Natural killer cell (primary cell): ENCODE measurements around the gene ZMYND12. TPM values are rescaled to one million over a fixed set of nuclear protein-coding genes. Genes with fewer than 3 reads are reported as not detected.
"Not testable (repeated sequence)": the region's sequence is repeated elsewhere in the genome, so short reads cannot be mapped to it uniquely, and the experiment has no call there.

ENCODE experiments used
- ATAC-seq, 3 donors: fragments of 150-1000 bp in 2 of 3; fragments of 200-7000 bp in 1 of 3; cut with Tn5 transposase; 1 replicate in 1 of 3; 2 replicates in 2 of 3; pipeline ENCODE4 v1.10.0; 2021; ENCODE audit warnings: mild to moderate bottlenecking in 2 of 3, moderate library complexity in 2 of 3
- DNase-seq, 2 donors: peaks; one replicate each; pipeline versions ENCODE4 v3.0.0 to v3.0.0-alpha.2; 2013 to 2021; ENCODE audit warnings: mixed read lengths in 1 of 2
- H3K27ac ChIP-seq: one replicate; pipeline ENCODE4 v1.5.1; 2013; ENCODE audit warnings: mild to moderate bottlenecking, low read length
- H3K27me3 ChIP-seq: one replicate; pipeline ENCODE4 v1.6.1; 2013; ENCODE audit warnings: low read length; ENCODE audit not compliant: control insufficient read depth, insufficient read depth
- H3K36me3 ChIP-seq: one replicate; pipeline ENCODE4 v1.6.1; 2013; ENCODE audit warnings: low read length; ENCODE audit not compliant: control insufficient read depth, insufficient read depth
- H3K4me1 ChIP-seq: one replicate; pipeline ENCODE4 v1.6.1; 2013; ENCODE audit warnings: low read length; ENCODE audit not compliant: control insufficient read depth, insufficient read depth
- H3K4me3 ChIP-seq: one replicate; pipeline ENCODE4 v1.5.1; 2013; ENCODE audit warnings: low read length
- H3K9me3 ChIP-seq: one replicate; pipeline ENCODE4 v1.6.1; 2013; ENCODE audit warnings: low read length; ENCODE audit not compliant: control insufficient read depth, insufficient read depth
- H3K27ac Mint-ChIP-seq, 2 donors: one replicate each; pipeline ENCODE4 v1.8.0; 2022; ENCODE audit warnings: mild to moderate bottlenecking in 2 of 2, mixed read lengths in 2 of 2, moderate library complexity in 1 of 2
- H3K27me3 Mint-ChIP-seq, 2 donors: one replicate each; pipeline ENCODE4 v1.8.0; 2022; ENCODE audit warnings: low read depth in 2 of 2, mixed read lengths in 2 of 2
- H3K36me3 Mint-ChIP-seq: one replicate; pipeline ENCODE4 v1.8.0; 2022; ENCODE audit warnings: mixed read lengths
- H3K4me1 Mint-ChIP-seq, 2 donors: one replicate each; pipeline ENCODE4 v1.8.0; 2022; ENCODE audit warnings: mixed read lengths in 2 of 2
- H3K4me3 Mint-ChIP-seq: one replicate; pipeline ENCODE4 v1.8.0; 2022; ENCODE audit warnings: mild to moderate bottlenecking, moderate library complexity, mixed read lengths
- H3K9me3 Mint-ChIP-seq, 2 donors: one replicate each; pipeline ENCODE4 v1.8.0; 2022; ENCODE audit warnings: mixed read lengths in 2 of 2
- WGBS: methylation state at CpG from one replicate; pipeline ENCODE4 v1.1.7; 2013; ENCODE audit warnings: missing lambda C conversion rate; ENCODE audit not compliant: insufficient coverage; 5-methylcytosine and 5-hydroxymethylcytosine counted together
- intact Hi-C: fragments of 100-400 bp; cut with micrococcal nuclease; formaldehyde crosslinking; loops from one replicate; pipeline ENCODE4 v1.14.2; 2022
- total RNA-seq, 4 donors: library from RNA; stranded (reverse); fragments of 120-200 nt in 1 of 4; gene quantifications; one replicate each; pipeline versions ENCODE4 v1.2.3 to v1.2.4, GENCODE V29; 2013 to 2022
- TF ChIP-seq, protein P1 (sequence below): fragments of 200-600 bp; IDR thresholded peaks from one replicate; pipeline ENCODE4 v1.8.0; 2022; ENCODE audit warnings: antibody characterized with exemption

The ZMYND12 gene
- total RNA-seq, 3 donors from 2014 or later (not counting 1 experiment from before 2014, with no cell fraction given), result 0.47 to 1.1 (median 0.97) TPM

DNA sequence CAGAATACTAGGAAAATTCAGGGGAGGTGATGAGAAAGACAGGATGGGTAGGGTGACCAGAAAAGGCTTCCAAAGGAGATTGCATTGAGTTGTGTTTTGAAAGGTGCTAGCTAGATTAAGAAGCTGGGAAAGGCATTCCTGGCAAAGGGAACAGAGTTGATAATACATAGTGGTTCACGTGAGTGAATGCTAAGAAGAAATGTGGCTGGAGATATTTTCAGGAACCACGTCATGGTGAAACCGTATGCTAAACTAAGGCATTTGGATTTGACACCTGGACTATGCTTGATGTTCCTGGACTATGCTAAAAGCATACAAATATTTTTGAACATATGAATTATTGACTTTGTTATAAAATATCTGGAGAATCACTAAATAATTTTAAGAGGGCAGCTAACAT, 22.0 kb upstream of the ZMYND12 start:
- H3K36me3 ChIP-seq, result peaks cover 2% of the 10 kb centered on the region
- no peaks in the 10 kb centered on the region for H3K9me3 Mint-ChIP-seq
- intact Hi-C loops, result no loop called here
- TF ChIP-seq, protein P1, sequence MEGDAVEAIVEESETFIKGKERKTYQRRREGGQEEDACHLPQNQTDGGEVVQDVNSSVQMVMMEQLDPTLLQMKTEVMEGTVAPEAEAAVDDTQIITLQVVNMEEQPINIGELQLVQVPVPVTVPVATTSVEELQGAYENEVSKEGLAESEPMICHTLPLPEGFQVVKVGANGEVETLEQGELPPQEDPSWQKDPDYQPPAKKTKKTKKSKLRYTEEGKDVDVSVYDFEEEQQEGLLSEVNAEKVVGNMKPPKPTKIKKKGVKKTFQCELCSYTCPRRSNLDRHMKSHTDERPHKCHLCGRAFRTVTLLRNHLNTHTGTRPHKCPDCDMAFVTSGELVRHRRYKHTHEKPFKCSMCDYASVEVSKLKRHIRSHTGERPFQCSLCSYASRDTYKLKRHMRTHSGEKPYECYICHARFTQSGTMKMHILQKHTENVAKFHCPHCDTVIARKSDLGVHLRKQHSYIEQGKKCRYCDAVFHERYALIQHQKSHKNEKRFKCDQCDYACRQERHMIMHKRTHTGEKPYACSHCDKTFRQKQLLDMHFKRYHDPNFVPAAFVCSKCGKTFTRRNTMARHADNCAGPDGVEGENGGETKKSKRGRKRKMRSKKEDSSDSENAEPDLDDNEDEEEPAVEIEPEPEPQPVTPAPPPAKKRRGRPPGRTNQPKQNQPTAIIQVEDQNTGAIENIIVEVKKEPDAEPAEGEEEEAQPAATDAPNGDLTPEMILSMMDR, result no peak
- H3K4me3 Mint-ChIP-seq, result no peak overlapping the region
- peaks cover 0 to 2% of the 10 kb centered on the region in 2 donors for H3K27me3 Mint-ChIP-seq
- H3K27ac Mint-ChIP-seq, result no peak overlapping the region
- no peaks in the 10 kb centered on the region for H3K9me3 ChIP-seq
- no peak overlapping the region for H3K4me3 ChIP-seq
- H3K4me1 Mint-ChIP-seq, result no peaks in the 10 kb centered on the region
- H3K36me3 Mint-ChIP-seq, result no peaks in the 10 kb centered on the region
- 96% methylated on average over 3 of the region's 3 CpGs for WGBS
- H3K27me3 ChIP-seq, result no peaks in the 10 kb centered on the region
- no peaks in the 10 kb centered on the region for H3K4me1 ChIP-seq
- DNase-seq (no peak), ATAC-seq (no peak)
- H3K27ac ChIP-seq, result no peak overlapping the region

- H3K27me3 Mint-ChIP-seq, H3K9me3 ChIP-seq, H3K36me3 ChIP-seq, H3K27ac ChIP-seq, H3K36me3 Mint-ChIP-seq, H3K27ac Mint-ChIP-seq, H3K4me3 ChIP-seq, H3K4me3 Mint-ChIP-seq, H3K27me3 ChIP-seq, H3K4me1 Mint-ChIP-seq, H3K9me3 Mint-ChIP-seq, intact Hi-C loops, H3K4me1 ChIP-seq, DNase-seq, ATAC-seq: not testable (repeated sequence)
- WGBS, result 94% methylated on average over 4 of the region's 4 CpGs
Observed at GRCh38 chr1:42477354-42477753, 21.5 kb upstream of the ZMYND12 start.

GRCh38 chr1:42476605-42477004, 20.8 kb upstream of the ZMYND12 start:
- Histone ChIP-seq H3K36me3 (peaks cover 2% of the 10 kb centered on the region), H3K4me3 (no peak overlapping the region), H3K4me1 (no peaks in the 10 kb centered on the region), H3K27me3 (no peaks in the 10 kb centered on the region), H3K27ac (no peak overlapping the region), H3K9me3 (no peaks in the 10 kb centered on the region)
- Mint-ChIP-seq H3K27me3 (peaks cover 0 to 2% of the 10 kb centered on the region in 2 donors), H3K36me3 (no peaks in the 10 kb centered on the region), H3K9me3 (no peaks in the 10 kb centered on the region), H3K4me3 (no peak overlapping the region), H3K4me1 (no peaks in the 10 kb centered on the region), H3K27ac (no peak overlapping the region)
- intact Hi-C loops, result no loop called here
- ATAC-seq (no peak), DNase-seq (no peak)
- TF ChIP-seq, protein P1, result no peak
- WGBS, result no CpG with 5 or more reads among the region's 4 CpGs

DNA sequence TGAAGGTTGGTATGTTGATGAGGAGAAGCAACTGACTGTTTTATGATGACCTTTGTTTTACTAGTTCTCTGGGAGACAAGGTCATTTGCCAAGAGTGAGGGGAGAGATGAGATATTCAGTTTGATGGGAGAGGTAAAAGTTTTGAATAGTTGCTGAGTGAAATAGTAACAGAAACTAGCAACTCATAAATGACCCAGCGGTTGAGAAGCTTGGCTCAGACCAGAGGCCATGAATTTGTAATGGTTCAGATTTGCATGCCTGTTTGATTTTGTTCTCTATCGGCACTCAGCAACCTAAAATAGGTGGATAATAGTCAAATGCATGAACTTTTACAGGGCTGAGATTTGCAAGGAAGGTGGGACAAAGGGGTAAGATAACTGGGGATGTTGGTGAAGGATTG, 13.9 kb upstream of the ZMYND12 start:
- intact Hi-C loops, result loop anchor here (10.0 kb wide), 1 partner anchor 465 kb away; no protein-coding TSS in a partner anchor
- H3K9me3 ChIP-seq, result no peaks in the 10 kb centered on the region
- no peak overlapping the region for H3K4me3 Mint-ChIP-seq

More for the DNA sequence above, 13.9 kb upstream of the ZMYND12 start:
- TF ChIP-seq, protein P1, result no peak
- no peaks in the 10 kb centered on the region for H3K36me3 Mint-ChIP-seq
- H3K27ac ChIP-seq, result no peak overlapping the region
- no peaks in the 10 kb centered on the region for H3K4me1 Mint-ChIP-seq
- no peak overlapping the region for H3K27ac Mint-ChIP-seq
- no peaks in the 10 kb centered on the region for H3K27me3 Mint-ChIP-seq
- H3K9me3 Mint-ChIP-seq, result no peaks in the 10 kb centered on the region
- ATAC-seq (no peak), DNase-seq (no peak)
- WGBS, result 82% methylated on average over 2 of the region's 2 CpGs
- no peaks in the 10 kb centered on the region for H3K36me3 ChIP-seq
- H3K4me1 ChIP-seq, result no peaks in the 10 kb centered on the region
- H3K4me3 ChIP-seq, result no peak overlapping the region
- H3K27me3 ChIP-seq, result no peaks in the 10 kb centered on the region
